Activated naive CD8-positive, alpha-beta T cell treated with anti-CD3 and anti-CD28 coated beads, Interleukin-2, amount 50 U/mL, for 16 hours (primary cell): ENCODE results near the gene CPPED1.
"Not testable (repeated sequence)": the region's sequence is repeated elsewhere in the genome, so short reads cannot be mapped to it uniquely, and the experiment has no call there.

Experiments used
- DNase-seq: peaks from one replicate; pipeline ENCODE4 v3.0.0-alpha.2; 2020; ENCODE audit warnings: low read depth, low spot score

The CPPED1 gene

GRCh38 chr16:12802048-12802447, 1.6 kb downstream of the CPPED1 start:
- DNase-seq, result no peak

GRCh38 chr16:12801511-12802042, 2.1 kb downstream of the CPPED1 start:
- DNase-seq, result no peak

GRCh38 chr16:12800817-12801216, 2.9 kb downstream of the CPPED1 start:
- no peak for DNase-seq

GRCh38 chr16:12799996-12800395, 3.7 kb downstream of the CPPED1 start:
- not testable (repeated sequence) for DNase-seq

- no peak for DNase-seq
These were observed 4.8 kb downstream of the CPPED1 start for GRCh38 chr16:12798846-12799245.

GRCh38 chr16:12798171-12798570, 5.5 kb downstream of the CPPED1 start:
- no peak for DNase-seq

- no peak for DNase-seq
These were observed 7.2 kb downstream of the CPPED1 start for GRCh38 chr16:12796498-12796897.

GRCh38 chr16:12794486-12795387, 8.9 kb downstream of the CPPED1 start:
- DNase-seq, result no peak

GRCh38 chr16:12793865-12794240, 9.8 kb downstream of the CPPED1 start:
- no peak for DNase-seq

- no peak for DNase-seq
These were observed 10.4 kb downstream of the CPPED1 start for GRCh38 chr16:12793120-12793864.

- DNase-seq, result not testable (repeated sequence)
These were observed 11.2 kb downstream of the CPPED1 start for GRCh38 chr16:12792528-12792927.

GRCh38 chr16:12791340-12791739, 12.3 kb downstream of the CPPED1 start:
- no peak for DNase-seq

GRCh38 chr16:12788758-12789157, 14.9 kb downstream of the CPPED1 start:
- DNase-seq, result no peak

- no peak for DNase-seq
These were observed 17.6 kb downstream of the CPPED1 start for GRCh38 chr16:12786081-12786480.

- no peak for DNase-seq
These were observed 19.6 kb downstream of the CPPED1 start for GRCh38 chr16:12784076-12784475.

GRCh38 chr16:12781777-12782176, 21.9 kb downstream of the CPPED1 start:
- no peak for DNase-seq

GRCh38 chr16:12780467-12780866, 23.2 kb downstream of the CPPED1 start:
- DNase-seq, result no peak

GRCh38 chr16:12778726-12779125, 25.0 kb downstream of the CPPED1 start:
- no peak for DNase-seq

GRCh38 chr16:12775656-12776236, 27.9 kb downstream of the CPPED1 start:
- no peak for DNase-seq

GRCh38 chr16:12773221-12773620, 30.5 kb downstream of the CPPED1 start:
- DNase-seq, result no peak

- DNase-seq, result no peak
These were observed 32.3 kb downstream of the CPPED1 start for GRCh38 chr16:12771341-12771798.

GRCh38 chr16:12769525-12769924, 34.2 kb downstream of the CPPED1 start:
- no peak for DNase-seq
